Fibroblast of lung (primary cell): Measurements from ENCODE around the gene ITSN1. TPM values are rescaled to one million over a fixed set of nuclear protein-coding genes. Genes with fewer than 3 reads are reported as not detected.

Experiments
- DNase-seq, 2 donors: peaks; one replicate each; pipeline versions ENCODE4 v3.0.0 to v3.0.0-alpha.2; 2010; ENCODE audit warnings: low read depth in 2 of 2
- H2AFZ ChIP-seq: 2 replicates; pipeline ENCODE4 v1.5.1; 2012; ENCODE audit warnings: low read length, control low read depth, inconsistent platforms
- H3K27ac ChIP-seq: 2 replicates; pipeline ENCODE4 v1.5.1; 2011; ENCODE audit warnings: low read length, control low read depth; ENCODE audit not compliant: insufficient read depth
- H3K27me3 ChIP-seq: 2 replicates; pipeline ENCODE4 v1.5.1; 2011; ENCODE audit warnings: mild to moderate bottlenecking, low read length; ENCODE audit not compliant: control insufficient read depth, insufficient read depth
- H3K36me3 ChIP-seq: 2 replicates; pipeline ENCODE4 v1.5.1; 2011; ENCODE audit warnings: low read length; ENCODE audit not compliant: control insufficient read depth, insufficient read depth
- H3K4me1 ChIP-seq: 2 replicates; pipeline ENCODE4 v1.5.1; 2011; ENCODE audit warnings: low read length; ENCODE audit not compliant: control insufficient read depth, insufficient read depth; ENCODE audit errors: extremely low read depth
- H3K4me2 ChIP-seq: 2 replicates; pipeline ENCODE4 v1.5.1; 2011; ENCODE audit warnings: low read length, control low read depth; ENCODE audit not compliant: insufficient read depth; ENCODE audit errors: extremely low read depth
- H3K4me3 ChIP-seq, 4 experiments: fragments of 200-600 bp in 1 of 4; sonication (generic) in 1 of 4; replicated peaks in 1 of 4; 2 replicates each; pipeline ENCODE4 v1.5.1; 2011 to 2016; ENCODE audit warnings: low read length in 4 of 4, low read depth in 3 of 4, mild to moderate bottlenecking in 3 of 4, control low read depth in 2 of 4, inconsistent platforms in 1 of 4, mixed read lengths in 1 of 4; ENCODE audit not compliant: insufficient read depth in 1 of 4; ENCODE audit errors: control extremely low read depth in 1 of 4
- H3K79me2 ChIP-seq: 2 replicates; pipeline ENCODE4 v1.5.1; 2012; ENCODE audit warnings: mild to moderate bottlenecking, low read length, inconsistent platforms; ENCODE audit not compliant: control insufficient read depth, insufficient read depth
- H3K9ac ChIP-seq: 2 replicates; pipeline ENCODE4 v1.5.1; 2011; ENCODE audit warnings: mild to moderate bottlenecking, low read length, control low read depth; ENCODE audit not compliant: insufficient read depth
- H3K9me3 ChIP-seq: 2 replicates; pipeline ENCODE4 v1.5.1; 2012; ENCODE audit warnings: low read depth, low read length; ENCODE audit not compliant: control insufficient read depth, insufficient read depth
- H4K20me1 ChIP-seq: 2 replicates; pipeline ENCODE4 v1.5.1; 2011; ENCODE audit warnings: low read length; ENCODE audit not compliant: control insufficient read depth, insufficient read depth; ENCODE audit errors: extremely low read depth
- EZH2 ChIP-seq: IDR thresholded peaks from 2 replicates; pipeline ENCODE4 v1.5.1; 2012; ENCODE audit warnings: low read length, control low read depth, mild to moderate bottlenecking; ENCODE audit errors: missing control alignments
- polyA plus RNA-seq, 2 donors: library from polyadenylated mRNA; depleted of rRNA in 1 of 2; stranded (reverse) in 1 of 2; unstranded in 1 of 2; fragments of >200 nt; gene quantifications; 2 replicates each; pipeline ENCODE4 v1.2.1, GENCODE V29; 2011 to 2012; ENCODE audit warnings: missing spikeins in 1 of 2
- total RNA-seq: library from RNA; depleted of rRNA; stranded (reverse); fragments of >200 nt; gene quantifications from 2 replicates; pipeline ENCODE4 v1.2.1, GENCODE V29; 2014
- TF ChIP-seq, protein P1 (sequence below), 2 donors: IDR thresholded peaks in 1 of 2; conservative IDR thresholded peaks in 1 of 2; 1 replicate in 1 of 2; 2 replicates in 1 of 2; pipeline ENCODE4 v1.5.1; 2011 to 2012; ENCODE audit warnings: low read length in 2 of 2, control low read depth in 1 of 2, inconsistent platforms in 1 of 2, low read depth in 1 of 2, mild to moderate bottlenecking in 1 of 2

Gene ITSN1
- total and polyA plus RNA-seq, 2 donors (not counting 1 experiment from before 2014, with no cell fraction given), result 34.7 to 63.1 TPM

DNA sequence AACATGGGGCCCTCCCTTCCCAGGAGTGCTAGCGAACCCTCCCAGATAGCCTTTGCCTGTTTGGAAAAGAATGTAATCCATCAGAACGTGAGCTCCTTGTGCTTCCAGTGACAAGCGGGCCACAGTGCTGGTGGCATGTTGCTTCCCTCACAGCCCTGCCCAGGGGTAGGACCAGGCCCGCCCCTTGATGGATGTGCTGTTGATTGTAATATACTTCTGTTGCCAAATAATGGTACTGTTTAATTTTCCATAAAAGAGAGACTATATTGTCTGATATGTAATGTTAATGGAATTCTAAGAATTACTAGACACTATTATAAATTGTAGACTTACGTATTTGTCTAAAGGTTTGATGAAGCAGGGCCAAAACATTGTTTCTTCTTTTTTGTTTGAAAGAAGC lies 256.9 kb downstream of the ITSN1 start:
- H3K4me1 ChIP-seq, result peaks cover 6% of the 10 kb centered on the region
- DNase-seq, result peak; percentile 28 to 69
- no peak overlapping the region for H3K4me2 ChIP-seq
- no peaks in the 10 kb centered on the region for H3K27me3 ChIP-seq
- TF ChIP-seq, protein P1, sequence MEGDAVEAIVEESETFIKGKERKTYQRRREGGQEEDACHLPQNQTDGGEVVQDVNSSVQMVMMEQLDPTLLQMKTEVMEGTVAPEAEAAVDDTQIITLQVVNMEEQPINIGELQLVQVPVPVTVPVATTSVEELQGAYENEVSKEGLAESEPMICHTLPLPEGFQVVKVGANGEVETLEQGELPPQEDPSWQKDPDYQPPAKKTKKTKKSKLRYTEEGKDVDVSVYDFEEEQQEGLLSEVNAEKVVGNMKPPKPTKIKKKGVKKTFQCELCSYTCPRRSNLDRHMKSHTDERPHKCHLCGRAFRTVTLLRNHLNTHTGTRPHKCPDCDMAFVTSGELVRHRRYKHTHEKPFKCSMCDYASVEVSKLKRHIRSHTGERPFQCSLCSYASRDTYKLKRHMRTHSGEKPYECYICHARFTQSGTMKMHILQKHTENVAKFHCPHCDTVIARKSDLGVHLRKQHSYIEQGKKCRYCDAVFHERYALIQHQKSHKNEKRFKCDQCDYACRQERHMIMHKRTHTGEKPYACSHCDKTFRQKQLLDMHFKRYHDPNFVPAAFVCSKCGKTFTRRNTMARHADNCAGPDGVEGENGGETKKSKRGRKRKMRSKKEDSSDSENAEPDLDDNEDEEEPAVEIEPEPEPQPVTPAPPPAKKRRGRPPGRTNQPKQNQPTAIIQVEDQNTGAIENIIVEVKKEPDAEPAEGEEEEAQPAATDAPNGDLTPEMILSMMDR (conservative IDR thresholded peaks at IDR 0.05 in 1 of 2, IDR thresholded peaks at IDR 0.05 in 1 of 2; ENCODE audit: low read depth in 1 of 2, low read length in 2 of 2), result no peak
- no peak for TF ChIP-seq EZH2
- H3K4me3 ChIP-seq, result no peak overlapping the region
- no peaks in the 10 kb centered on the region for H3K9me3 ChIP-seq
- H3K36me3 ChIP-seq, result peaks cover 6% of the 10 kb centered on the region
- no peak overlapping the region for H3K9ac ChIP-seq
- H2AFZ ChIP-seq, result no peak overlapping the region
- no peak overlapping the region for H3K27ac ChIP-seq
- no peaks in the 10 kb centered on the region for H3K79me2 ChIP-seq
- H4K20me1 ChIP-seq, result no peaks in the 10 kb centered on the region

DNA sequence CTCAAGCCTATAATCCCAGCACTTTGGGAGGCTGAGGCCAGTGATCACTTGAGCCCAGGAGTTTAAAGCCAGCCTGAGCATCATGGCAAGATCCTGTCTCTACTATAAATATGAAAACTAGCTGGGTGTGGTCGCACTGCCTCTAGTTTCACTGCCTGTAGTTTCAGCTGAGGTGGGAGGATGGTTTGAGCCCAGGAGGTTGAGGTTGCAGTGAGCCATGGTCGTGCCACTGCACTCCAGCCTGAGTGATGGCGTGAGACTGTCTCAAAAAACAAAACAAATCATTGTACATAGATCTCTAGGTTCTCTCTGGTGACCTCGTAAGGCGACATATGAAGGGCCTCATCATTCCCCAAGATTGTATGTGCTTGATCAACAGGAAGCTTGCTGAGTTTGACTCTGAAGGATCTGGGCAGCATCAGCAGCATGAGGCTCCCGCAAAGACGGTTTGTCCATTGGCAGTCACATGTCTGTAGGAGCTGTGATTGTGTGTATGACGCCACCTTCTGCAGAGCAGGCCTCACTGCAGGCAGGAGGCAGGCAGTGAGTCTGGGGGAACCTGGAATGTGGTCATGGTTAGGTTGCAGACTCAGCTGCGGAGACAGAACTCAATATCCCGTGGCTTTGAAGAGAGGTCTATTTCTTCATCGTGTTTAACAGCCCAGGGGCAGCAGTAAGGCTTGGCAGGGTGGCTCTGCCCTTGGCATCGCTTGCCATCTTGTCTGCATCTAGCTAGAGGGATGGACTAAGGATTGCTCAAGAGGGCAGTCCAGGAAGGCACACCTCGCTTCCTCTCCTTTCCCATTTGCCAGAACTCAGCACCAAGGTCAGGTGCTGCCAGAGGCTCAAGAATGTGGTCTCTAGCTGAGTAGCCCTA lies 259.3 kb downstream of the ITSN1 start:
- peaks cover 13% of the 10 kb centered on the region for H3K36me3 ChIP-seq

DNA sequence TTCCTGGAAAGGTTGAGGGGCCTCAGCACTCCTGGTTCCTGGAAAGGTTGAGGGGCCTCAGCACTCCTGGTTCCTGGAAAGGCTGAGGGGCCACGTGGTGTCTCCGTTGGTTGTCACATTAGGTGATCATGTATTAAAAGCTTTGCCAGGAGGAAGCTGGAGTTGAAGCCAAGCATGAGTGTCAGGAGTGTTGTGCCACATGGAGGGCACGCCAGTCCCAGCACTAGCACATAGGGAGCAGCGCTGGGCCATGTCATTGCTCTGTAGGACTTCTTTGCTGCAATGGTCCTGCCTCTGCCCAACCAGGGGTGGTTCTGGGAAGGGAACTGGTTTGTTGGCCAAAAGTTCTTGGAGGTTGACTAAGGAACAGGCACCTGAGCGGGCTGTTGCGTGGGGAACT lies 260.0 kb downstream of the ITSN1 start:
- Histone ChIP-seq H3K4me2 (no peak overlapping the region), H2AFZ (no peak overlapping the region), H3K27me3 (no peaks in the 10 kb centered on the region), H3K9ac (no peak overlapping the region), H3K4me1 (peaks cover 6% of the 10 kb centered on the region), H3K4me3 (no peak overlapping the region), H3K36me3 (peaks cover 14% of the 10 kb centered on the region), H3K9me3 (no peaks in the 10 kb centered on the region), H4K20me1 (no peaks in the 10 kb centered on the region), H3K79me2 (no peaks in the 10 kb centered on the region), H3K27ac (no peak overlapping the region)
- no peak for DNase-seq
- TF ChIP-seq, protein P1 (conservative IDR thresholded peaks at IDR 0.05 in 1 of 2, IDR thresholded peaks at IDR 0.05 in 1 of 2; ENCODE audit: low read depth in 1 of 2, low read length in 2 of 2), result no peak
- no peak for TF ChIP-seq EZH2

More for the DNA sequence above, 259.3 kb downstream of the ITSN1 start:
- TF ChIP-seq, protein P1 (conservative IDR thresholded peaks at IDR 0.05 in 1 of 2, IDR thresholded peaks at IDR 0.05 in 1 of 2; ENCODE audit: low read depth in 1 of 2, low read length in 2 of 2), result peak; percentile 43 to 55
- TF ChIP-seq EZH2, result no peak
- H3K4me3 ChIP-seq, result no peak overlapping the region
- H3K79me2 ChIP-seq, result no peaks in the 10 kb centered on the region
- DNase-seq, result peak; percentile 63 to 70
- peaks cover 6% of the 10 kb centered on the region for H3K4me1 ChIP-seq
- H3K4me2 ChIP-seq, result no peak overlapping the region
- no peaks in the 10 kb centered on the region for H3K27me3 ChIP-seq
- no peak overlapping the region for H3K9ac ChIP-seq
- no peaks in the 10 kb centered on the region for H4K20me1 ChIP-seq
- H3K9me3 ChIP-seq, result no peaks in the 10 kb centered on the region
- no peak overlapping the region for H2AFZ ChIP-seq
- H3K27ac ChIP-seq, result peak overlapping the region; percentile 7
